ENCODE measurements around the gene CAPN10.

The CAPN10 gene

GRCh38 chr2:240597419-240598181 lies 11.1 kb downstream of the CAPN10 start:
- H3K9ac ChIP-seq (ENCODE audit: insufficient read length): no peak overlapping the region
- no peaks in the 10 kb centered on the region; the same call in 1 of the 2 replicates for H3K36me3 ChIP-seq (ENCODE audit: insufficient read depth, low read length)
- H3K27ac ChIP-seq: no peak overlapping the region

GRCh38 chr2:240598311-240598911 lies 11.9 kb downstream of the CAPN10 start:
- TF ChIP-seq EZH2 (IDR thresholded peaks at IDR 0.05) (no peak), FOXP2 (optimal IDR thresholded peaks at IDR 0.05; ENCODE audit: control extremely low read depth, extremely low read length, insufficient read depth) (no peak), POLR2AphosphoS5 (IDR thresholded peaks at IDR 0.05; ENCODE audit: borderline replicate concordance, low read depth, low read length) (no peak)
- H3K9ac ChIP-seq (ENCODE audit: insufficient read length): no peak overlapping the region
- DNase-seq (ENCODE audit: low read depth, low spot score): no peak
- H3K27ac ChIP-seq: no peak overlapping the region
- H3K4me3 ChIP-seq: no peak overlapping the region
- no peaks in the 10 kb centered on the region for H3K9me3 ChIP-seq (ENCODE audit: low read depth, low read length)
- H3K36me3 ChIP-seq (ENCODE audit: insufficient read depth, low read length): no peaks in the 10 kb centered on the region

More at GRCh38 chr2:240597419-240598181, 11.1 kb downstream of the CAPN10 start:
- no peak overlapping the region for H3K4me3 ChIP-seq
- TF ChIP-seq FOXP2 (optimal IDR thresholded peaks at IDR 0.05; ENCODE audit: control extremely low read depth, extremely low read length, insufficient read depth) (no peak), EZH2 (IDR thresholded peaks at IDR 0.05) (no peak), POLR2AphosphoS5 (IDR thresholded peaks at IDR 0.05; ENCODE audit: borderline replicate concordance, low read depth, low read length) (no peak)
- no peaks in the 10 kb centered on the region for H3K9me3 ChIP-seq (ENCODE audit: low read depth, low read length)
- no peak for DNase-seq (ENCODE audit: low read depth, low spot score)

DNA sequence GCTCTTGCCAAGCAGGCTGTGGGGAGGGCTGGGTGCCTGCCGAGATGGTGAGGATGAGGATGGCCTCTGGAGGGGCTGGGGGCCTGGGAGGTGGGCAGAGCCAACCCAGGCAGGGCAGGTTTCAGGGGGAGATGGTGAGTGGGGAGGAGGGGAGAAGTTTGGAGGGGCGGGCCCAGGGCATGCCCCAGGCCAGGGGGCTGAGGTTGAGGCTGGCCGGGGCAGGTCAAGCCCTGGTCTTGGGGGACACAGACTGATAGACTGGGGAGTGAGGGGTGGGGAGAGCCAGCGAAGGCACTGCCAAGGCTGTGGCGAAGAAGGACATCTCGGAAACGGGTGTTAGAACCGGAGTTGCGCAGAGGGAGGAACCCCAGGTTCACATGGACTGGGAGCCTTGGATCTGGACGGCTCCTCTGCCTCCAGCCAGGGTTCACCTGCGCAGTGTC lies 12.6 kb downstream of the CAPN10 start:
- TF ChIP-seq POLR2AphosphoS5 (IDR thresholded peaks at IDR 0.05; ENCODE audit: borderline replicate concordance, low read depth, low read length) (no peak), EZH2 (IDR thresholded peaks at IDR 0.05) (no peak), FOXP2 (optimal IDR thresholded peaks at IDR 0.05; ENCODE audit: control extremely low read depth, extremely low read length, insufficient read depth) (no peak)
- DNase-seq (ENCODE audit: low read depth, low spot score): no peak
- Histone ChIP-seq H3K36me3 (ENCODE audit: insufficient read depth, low read length) (no peaks in the 10 kb centered on the region), H3K27ac (no peak overlapping the region), H3K9me3 (ENCODE audit: low read depth, low read length) (no peaks in the 10 kb centered on the region), H3K9ac (ENCODE audit: insufficient read length) (no peak overlapping the region), H3K4me3 (no peak overlapping the region)

DNA sequence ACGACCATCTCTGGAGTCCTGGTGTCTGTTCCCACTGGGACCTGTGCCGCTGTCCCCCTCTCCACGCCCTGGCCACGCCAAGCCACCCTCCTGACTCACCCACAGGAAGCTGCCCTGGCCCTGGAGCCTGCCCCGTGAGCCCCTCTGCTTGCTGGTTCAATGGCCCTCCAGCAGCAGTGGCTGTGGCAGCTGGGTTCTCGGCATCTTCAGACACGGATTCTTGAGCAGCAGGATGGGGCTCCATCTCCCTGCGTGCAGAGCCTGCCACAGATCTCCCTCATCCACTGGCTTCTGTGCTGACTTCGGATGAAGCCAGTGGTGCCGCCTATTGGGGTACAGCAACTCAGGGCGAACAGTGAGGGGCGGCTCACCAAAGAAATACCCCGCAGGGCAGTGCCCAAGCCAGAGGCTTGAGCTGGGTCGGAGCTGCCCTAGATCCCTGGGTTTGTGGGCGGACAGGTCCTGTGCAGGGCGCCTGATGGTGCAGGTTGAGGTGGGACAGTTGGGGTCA lies 14.0 kb downstream of the CAPN10 start:
- no peak overlapping the region for H3K9ac ChIP-seq (ENCODE audit: insufficient read length)
- no peak overlapping the region for H3K27ac ChIP-seq
- no peak for DNase-seq (ENCODE audit: low read depth, low spot score)
- H3K4me3 ChIP-seq: no peak overlapping the region
- no peaks in the 10 kb centered on the region for H3K36me3 ChIP-seq (ENCODE audit: insufficient read depth, low read length)
- TF ChIP-seq POLR2AphosphoS5 (IDR thresholded peaks at IDR 0.05; ENCODE audit: borderline replicate concordance, low read depth, low read length): no peak
- TF ChIP-seq EZH2 (IDR thresholded peaks at IDR 0.05): no peak
- TF ChIP-seq FOXP2 (optimal IDR thresholded peaks at IDR 0.05; ENCODE audit: control extremely low read depth, extremely low read length, insufficient read depth): no peak
- no peaks in the 10 kb centered on the region for H3K9me3 ChIP-seq (ENCODE audit: low read depth, low read length)

- Histone ChIP-seq H3K36me3 (ENCODE audit: insufficient read depth, low read length) (no peaks in the 10 kb centered on the region), H3K9me3 (ENCODE audit: low read depth, low read length) (no peaks in the 10 kb centered on the region), H3K4me3 (no peak overlapping the region), H3K27ac (no peak overlapping the region), H3K9ac (ENCODE audit: insufficient read length) (no peak overlapping the region)
- DNase-seq (ENCODE audit: low read depth, low spot score): no peak
- TF ChIP-seq EZH2 (IDR thresholded peaks at IDR 0.05) (no peak), POLR2AphosphoS5 (IDR thresholded peaks at IDR 0.05; ENCODE audit: borderline replicate concordance, low read depth, low read length) (no peak), FOXP2 (optimal IDR thresholded peaks at IDR 0.05; ENCODE audit: control extremely low read depth, extremely low read length, insufficient read depth) (no peak)
Measured at GRCh38 chr2:240601061-240601830, 14.7 kb downstream of the CAPN10 start.

- Histone ChIP-seq H3K4me3 (no peak overlapping the region), H3K9me3 (ENCODE audit: low read depth, low read length) (no peaks in the 10 kb centered on the region), H3K9ac (ENCODE audit: insufficient read length) (no peak overlapping the region), H3K36me3 (ENCODE audit: insufficient read depth, low read length) (no peaks in the 10 kb centered on the region), H3K27ac (no peak overlapping the region)
- no peak for TF ChIP-seq POLR2AphosphoS5 (IDR thresholded peaks at IDR 0.05; ENCODE audit: borderline replicate concordance, low read depth, low read length)
- no peak for TF ChIP-seq FOXP2 (optimal IDR thresholded peaks at IDR 0.05; ENCODE audit: control extremely low read depth, extremely low read length, insufficient read depth)
- TF ChIP-seq EZH2 (IDR thresholded peaks at IDR 0.05): no peak
- DNase-seq (ENCODE audit: low read depth, low spot score): no peak
Measured at GRCh38 chr2:240601831-240602160, 15.3 kb downstream of the CAPN10 start.

DNA sequence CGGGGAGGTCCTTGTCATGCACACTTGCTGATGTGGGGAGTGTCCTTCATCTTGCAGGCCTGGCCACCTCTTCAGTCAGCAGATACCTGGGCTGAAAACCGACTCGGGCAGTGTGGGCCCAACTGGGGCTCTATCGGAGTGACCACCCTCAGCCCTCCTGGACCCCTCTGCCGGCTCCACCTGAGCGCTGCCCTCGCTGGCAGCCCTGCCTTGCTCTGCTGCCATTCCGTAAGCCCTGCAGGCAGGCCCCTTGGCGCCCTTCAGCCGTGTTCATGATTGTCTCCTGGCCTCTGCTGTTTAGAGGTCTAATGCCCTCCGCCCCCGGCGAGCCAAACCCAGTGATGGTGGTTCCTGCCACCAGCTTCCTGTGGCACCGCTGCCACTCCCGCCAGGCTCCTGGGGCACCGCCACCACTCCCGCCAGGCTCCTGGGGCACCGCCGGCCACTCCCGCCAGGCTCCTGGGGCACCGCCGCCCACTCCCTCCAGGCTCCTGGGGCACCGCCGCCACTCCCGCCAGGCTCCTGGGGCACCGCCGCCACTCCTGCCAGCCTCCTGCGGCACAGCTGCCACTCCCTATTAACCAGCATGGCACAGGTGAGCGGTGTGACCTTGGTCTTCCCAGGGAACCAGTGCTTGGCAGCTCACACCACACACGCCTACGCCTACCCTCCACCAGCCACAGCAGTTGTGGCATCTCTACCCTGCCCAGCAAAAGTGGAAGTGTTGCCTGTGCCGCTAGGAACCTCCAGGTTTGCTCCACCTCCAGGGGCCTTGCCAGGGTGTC lies 15.9 kb downstream of the CAPN10 start:
- Histone ChIP-seq H3K27ac (no peak overlapping the region), H3K4me3 (no peak overlapping the region), H3K36me3 (ENCODE audit: insufficient read depth, low read length) (no peaks in the 10 kb centered on the region), H3K9me3 (ENCODE audit: low read depth, low read length) (no peaks in the 10 kb centered on the region), H3K9ac (ENCODE audit: insufficient read length) (no peak overlapping the region)
- no peak for TF ChIP-seq POLR2AphosphoS5 (IDR thresholded peaks at IDR 0.05; ENCODE audit: borderline replicate concordance, low read depth, low read length)
- TF ChIP-seq EZH2 (IDR thresholded peaks at IDR 0.05): no peak
- no peak for TF ChIP-seq FOXP2 (optimal IDR thresholded peaks at IDR 0.05; ENCODE audit: control extremely low read depth, extremely low read length, insufficient read depth)
- DNase-seq (ENCODE audit: low read depth, low spot score): no peak
